ENCODE data around the gene DDA1.

DNA sequence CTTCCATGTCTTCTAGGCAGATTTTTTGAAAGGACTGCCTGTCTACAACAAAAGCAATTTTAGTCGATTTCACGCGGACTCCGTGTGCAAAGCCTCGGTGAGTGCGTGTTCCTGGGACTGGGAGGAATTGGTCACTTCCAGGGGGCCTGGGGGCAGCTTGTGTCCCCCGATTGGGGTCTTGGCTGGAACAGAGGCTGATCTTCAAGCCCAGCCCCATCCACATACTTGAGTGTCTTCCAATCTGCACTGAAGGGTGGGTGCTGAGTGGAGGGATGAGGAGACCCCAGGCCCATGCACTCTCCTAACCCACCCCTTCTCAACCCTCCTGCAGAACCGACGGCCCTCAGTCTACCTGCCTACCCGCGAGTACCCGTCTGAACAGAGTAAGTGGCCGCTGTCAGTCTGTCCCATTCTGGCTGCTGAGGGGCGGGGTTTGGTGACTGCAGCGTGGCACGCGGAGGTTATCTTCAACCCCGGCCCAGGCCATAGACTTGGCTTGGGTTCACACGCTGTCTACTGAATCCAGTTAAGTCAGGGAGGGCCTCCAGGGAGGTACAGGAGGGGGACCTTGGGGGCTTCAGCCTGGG, 4.7 kb downstream of the DDA1 start:
- TF ChIP-seq, protein P1, sequence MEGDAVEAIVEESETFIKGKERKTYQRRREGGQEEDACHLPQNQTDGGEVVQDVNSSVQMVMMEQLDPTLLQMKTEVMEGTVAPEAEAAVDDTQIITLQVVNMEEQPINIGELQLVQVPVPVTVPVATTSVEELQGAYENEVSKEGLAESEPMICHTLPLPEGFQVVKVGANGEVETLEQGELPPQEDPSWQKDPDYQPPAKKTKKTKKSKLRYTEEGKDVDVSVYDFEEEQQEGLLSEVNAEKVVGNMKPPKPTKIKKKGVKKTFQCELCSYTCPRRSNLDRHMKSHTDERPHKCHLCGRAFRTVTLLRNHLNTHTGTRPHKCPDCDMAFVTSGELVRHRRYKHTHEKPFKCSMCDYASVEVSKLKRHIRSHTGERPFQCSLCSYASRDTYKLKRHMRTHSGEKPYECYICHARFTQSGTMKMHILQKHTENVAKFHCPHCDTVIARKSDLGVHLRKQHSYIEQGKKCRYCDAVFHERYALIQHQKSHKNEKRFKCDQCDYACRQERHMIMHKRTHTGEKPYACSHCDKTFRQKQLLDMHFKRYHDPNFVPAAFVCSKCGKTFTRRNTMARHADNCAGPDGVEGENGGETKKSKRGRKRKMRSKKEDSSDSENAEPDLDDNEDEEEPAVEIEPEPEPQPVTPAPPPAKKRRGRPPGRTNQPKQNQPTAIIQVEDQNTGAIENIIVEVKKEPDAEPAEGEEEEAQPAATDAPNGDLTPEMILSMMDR (conservative IDR thresholded peaks at IDR 0.05 in 1 of 2, IDR thresholded peaks at IDR 0.05 in 1 of 2; ENCODE audit: extremely low read depth in 1 of 2, insufficient read depth in 1 of 2, low read depth in 1 of 2, low read length in 2 of 2): no peak
- no peak for TF ChIP-seq EZH2 (IDR thresholded peaks at IDR 0.05; ENCODE audit: borderline replicate concordance, low read length)
